Activated CD4-positive, alpha-beta T cell treated with anti-CD3 and anti-CD28 coated beads for 48 hours (primary cell): ENCODE measurements around the gene SF3B5.
"Not testable (repeated sequence)": the region's sequence is repeated elsewhere in the genome, so short reads cannot be mapped to it uniquely, and the experiment has no call there.

ENCODE experiments used
- DNase-seq: peaks from one replicate; pipeline ENCODE4 v3.0.0-alpha.2; 2020

SF3B5 gene

DNA sequence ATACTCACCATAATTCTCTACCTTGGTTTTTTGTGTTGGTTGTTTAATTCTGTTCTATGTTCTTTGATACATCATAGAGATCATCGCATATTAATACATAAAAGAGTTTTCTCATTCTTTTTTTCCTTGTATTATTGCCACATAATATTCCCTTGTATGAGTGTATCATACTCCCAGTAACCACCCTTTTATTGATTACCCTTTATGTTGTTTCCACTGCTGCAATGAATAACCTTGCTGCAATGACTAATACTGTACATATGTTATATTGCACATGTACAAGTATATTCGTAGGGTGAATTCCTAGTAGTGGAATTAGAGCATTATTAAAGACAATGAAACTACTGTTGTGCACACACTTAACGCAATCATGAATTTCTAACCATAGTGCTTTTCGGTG lies 9.1 kb upstream of the SF3B5 start:
- DNase-seq: no peak

DNA sequence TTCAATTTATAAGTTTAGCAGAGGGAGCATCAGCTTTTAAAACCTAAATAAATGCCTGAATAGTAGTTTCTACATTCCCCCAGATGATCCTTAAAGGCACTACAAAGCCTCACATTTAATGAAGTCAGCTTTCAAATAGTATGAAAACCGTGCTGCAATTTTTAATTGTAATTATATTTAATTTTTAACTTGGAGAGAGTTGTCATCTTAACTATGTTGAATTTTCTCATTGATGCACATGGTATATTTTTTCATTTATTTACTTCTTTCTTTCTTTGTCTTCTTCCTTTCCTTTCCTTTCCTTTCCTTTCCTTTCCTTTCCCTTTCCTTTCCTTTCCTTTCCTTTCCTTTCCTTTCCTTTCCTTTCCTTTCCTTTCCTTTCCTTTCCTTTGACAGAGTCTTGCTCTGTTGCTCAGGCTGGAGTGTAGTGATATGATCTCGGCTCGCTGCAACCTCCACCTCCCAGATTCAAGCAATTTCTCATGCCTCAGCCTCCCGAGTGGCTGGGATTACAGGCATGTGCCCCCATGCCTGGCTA lies 7.7 kb upstream of the SF3B5 start:
- no peak for DNase-seq

DNA sequence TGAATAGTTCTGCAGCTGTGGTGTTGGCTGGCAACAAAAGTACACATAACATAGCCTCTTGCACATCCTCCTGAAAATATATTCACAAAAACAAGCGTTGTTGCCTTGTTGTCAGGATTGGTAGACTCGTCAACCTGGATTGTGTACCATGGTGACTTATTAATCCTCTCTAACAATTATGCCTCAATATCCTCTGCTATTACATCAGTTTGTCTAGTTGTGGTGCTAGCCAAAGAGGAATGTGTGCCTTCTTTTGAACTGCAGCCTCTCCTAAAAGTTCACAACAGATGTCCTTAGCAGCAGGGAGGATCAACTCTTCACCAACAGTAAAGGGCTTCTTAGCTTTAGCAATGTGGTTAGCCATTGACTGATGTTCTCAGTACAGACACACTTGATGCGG lies 3.6 kb upstream of the SF3B5 start:
- no peak for DNase-seq

DNA sequence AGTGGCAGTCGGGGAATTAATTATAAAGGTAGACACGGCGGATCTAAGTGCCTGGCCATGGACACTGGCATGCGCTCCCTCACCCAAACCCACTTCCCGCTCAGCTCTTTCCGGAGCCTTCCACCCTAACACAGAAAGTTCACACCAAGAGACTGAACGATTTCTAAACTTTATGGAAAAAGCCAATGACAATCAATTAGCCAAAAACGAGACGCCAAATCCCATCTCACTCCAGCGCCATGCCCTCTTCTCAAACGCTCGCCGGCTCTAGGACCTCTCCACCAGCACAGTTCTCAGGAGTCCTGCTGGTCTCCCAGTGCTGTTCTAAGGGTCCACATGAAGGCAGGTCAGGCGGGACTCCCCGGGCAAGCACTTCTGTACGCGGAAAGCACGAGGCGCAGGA lies 641 bp downstream of the SF3B5 start:
- DNase-seq: peak; percentile 7

DNA sequence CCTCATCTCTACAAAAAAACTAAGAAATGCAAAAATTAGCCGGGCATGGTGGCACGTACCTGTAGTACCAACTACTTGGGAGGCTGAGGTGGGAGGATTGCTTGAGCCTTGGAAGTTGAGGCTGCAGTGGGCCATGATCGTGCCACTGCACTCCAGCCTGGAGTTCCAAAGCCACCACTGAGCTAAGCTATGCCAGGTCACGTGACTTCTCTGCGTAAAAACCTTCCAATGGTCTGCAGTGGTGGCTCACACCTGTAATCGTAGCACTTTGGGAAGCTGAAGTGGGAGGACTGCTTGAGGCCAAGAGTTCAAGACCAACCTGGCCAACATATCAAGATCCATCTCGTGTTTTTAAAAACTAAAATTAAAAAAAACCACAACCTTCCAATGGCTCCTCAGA lies 1.7 kb downstream of the SF3B5 start:
- DNase-seq: no peak

DNA sequence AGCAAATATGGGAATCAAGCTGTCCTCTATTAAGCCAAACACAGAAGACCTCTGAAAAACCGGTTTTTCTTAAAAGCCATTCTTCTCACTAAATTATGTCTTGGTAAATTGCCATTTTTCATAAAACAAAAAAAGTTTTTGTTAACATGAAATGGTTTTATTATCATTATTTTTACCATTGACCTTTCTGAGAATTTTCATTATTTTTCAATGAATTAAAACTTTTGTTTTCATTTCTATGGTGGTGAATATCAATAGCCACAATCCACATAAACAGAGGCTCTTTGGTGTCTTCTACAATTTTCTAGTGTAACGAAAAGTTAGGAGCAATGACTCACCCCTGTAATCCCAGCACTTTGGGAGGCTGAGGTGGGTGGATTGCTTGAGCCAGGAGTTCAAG lies 2.1 kb downstream of the SF3B5 start:
- DNase-seq: no peak

DNA sequence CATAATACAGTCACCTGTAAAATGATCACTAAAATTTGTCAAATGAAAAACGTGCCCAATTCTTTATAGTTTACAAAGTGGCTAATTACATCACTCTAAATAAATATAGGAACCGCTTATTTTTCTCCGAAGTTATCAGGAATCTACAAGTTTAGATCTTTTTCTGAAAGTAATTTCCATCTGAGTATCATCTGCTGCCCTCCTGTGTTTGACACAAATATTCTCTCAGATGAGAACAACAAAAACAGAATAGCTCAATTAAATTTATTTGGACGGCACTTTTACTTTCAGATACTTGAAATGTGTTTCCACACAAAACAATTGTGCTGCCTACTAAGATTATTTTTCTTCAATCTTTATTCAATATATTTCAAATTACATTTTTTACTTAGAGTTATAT lies 5.0 kb downstream of the SF3B5 start:
- no peak for DNase-seq

DNA sequence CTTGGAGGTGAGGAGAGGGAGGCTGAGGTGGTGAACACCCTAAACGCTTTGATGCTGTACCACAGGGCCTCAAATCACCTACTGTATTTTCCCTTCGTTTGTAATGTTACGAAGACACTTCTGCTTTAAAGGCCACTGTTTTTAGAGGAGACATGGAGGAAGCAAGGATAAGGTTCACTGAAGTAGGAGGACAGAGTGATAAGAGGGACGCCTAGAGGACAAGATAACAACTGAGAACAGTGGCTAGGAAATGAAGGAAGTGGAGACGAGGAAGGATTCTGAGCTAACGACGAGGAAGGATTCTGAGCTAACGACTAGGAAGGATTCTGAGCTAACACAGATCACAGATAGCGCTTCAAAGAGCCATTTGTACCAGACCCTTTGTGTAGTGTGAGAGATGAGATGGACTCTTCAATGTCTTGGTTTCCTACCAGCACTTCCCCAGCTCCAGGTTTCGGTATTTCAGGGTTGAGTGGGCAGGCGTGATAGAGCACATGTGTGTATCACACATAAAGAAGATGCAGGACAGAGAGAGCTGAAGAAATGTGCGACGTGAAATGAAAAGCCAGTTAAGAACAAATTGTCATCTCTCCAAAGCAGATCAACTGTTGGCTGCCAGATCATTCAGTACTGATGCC lies 7.5 kb downstream of the SF3B5 start:
- DNase-seq: no peak

DNA sequence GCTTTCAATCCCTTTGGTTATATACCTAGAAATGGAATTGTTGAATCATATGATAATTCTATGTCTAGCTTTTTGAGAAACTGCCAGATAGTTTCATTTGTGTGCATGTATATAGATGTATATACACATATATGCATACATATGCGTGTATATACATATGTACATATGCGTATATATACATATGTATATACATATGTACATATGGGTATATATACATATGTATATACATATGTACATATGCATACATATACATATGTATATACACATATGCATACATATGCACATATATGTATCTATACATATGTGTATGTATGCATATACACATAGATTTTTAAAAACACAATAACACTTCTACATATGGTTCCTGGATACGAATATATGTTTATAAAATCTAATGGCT lies 8.4 kb downstream of the SF3B5 start:
- no peak for DNase-seq

DNA sequence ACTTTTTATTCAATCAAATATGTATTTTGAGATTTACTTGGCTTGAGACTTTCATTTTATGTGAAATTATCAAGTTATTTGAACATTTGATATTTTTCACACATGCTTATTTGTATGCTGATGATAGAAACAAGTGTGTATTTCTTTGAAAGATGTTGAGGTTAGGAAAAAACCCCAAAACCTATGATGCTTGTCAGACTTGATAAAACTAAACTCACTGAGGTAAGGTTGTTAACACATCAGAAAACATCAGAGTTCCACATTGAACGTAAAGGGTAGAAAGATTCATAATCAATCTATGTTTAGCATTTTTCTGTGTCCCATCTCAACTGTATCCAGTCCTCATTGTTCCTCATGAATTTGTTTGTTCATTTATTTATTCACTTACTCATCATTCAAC lies 12.2 kb downstream of the SF3B5 start:
- no peak for DNase-seq

DNA sequence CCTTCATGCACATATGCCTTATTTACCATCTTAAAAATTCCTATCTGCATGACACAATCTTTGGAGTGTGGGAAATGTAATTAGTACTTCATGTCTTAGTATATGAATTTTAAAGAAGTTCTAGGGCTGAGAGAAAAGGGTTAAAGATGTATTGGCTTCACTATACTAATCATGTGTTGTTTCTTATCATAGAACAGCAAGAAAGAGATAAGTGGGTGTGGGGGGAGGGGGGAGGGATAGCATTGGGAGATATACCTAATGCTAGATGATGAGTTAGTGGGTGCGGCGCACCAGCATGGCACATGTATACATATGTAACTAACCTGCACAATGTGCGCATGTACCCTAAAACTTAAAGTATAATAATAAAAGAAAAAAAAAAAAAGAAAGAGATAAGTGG lies 13.0 kb downstream of the SF3B5 start:
- not testable (repeated sequence) for DNase-seq

DNA sequence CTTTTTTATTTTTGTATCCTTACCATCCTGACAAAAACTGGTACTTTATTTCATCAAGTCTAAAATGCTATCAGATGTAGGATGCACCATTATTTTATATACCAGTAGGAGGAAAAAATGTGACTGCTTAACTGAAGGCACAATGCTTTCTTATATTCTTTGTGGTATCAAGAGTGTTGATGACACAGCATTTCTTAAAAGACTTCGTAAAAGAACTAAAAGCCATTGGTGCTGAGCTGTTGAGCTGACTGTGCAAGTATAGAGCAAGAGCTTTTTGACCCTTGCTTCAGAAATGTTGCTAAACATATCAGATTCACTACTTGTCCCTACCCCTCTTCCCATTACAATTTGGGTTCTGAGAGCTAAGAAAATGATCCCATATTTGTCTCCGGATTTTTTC lies 17.5 kb downstream of the SF3B5 start:
- DNase-seq: no peak

DNA sequence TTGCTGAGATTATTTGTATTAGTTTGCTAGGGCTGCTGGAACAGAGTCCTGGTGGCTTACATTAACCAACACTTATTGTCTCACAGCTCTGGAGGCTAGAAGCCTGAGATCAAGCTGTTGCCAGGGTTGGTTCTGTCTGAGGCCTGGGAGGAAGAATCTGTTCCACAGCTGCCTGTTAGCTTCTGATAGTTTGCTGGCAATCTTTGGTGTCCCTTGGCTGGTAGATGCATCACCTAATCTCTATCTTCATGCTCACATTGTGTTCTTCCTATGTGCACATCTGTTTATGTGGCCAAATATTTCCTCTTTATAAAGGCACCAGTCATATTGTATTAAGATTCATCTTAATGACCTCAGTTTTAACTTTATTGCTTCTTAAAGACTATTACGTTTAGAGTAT lies 19.5 kb downstream of the SF3B5 start:
- DNase-seq: no peak

DNA sequence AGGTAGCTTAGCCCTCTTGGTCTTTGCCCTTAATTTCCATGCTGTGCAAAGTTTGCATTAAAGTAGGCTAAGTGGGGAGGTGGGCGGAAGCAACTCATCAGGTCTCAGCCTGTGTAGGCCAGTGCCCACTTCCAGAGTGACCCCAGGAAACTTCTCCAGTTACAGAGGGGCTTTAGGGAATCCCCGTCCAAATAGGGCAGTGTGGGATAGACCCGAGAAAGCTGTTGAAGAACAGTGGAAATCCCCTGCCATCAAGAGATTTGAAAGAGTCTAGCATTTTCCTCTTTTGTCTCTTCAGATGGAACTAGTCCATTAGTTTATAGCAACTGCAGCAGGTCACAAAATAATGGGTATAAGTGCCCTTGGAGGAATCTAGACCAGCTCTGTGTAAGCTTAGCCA lies 20.2 kb downstream of the SF3B5 start:
- no peak for DNase-seq

DNA sequence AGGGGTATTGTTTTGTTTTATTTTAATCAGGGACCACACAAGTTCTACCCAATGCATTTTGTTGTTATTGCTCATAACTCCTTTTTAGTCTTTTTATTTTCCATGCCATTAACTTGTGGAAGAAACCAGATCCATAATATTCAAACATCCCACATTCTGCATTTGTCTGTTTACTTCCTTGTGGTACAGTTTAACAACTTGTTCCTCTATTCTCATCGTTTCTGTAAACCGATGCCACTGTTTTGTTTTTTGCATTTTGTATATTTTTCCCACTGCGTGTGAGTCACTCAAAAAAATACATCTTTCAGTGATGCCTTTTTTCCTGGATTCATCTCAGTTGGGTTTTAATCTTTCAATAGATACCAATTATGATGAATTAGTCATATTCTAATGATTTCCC lies 22.3 kb downstream of the SF3B5 start:
- DNase-seq: no peak

DNA sequence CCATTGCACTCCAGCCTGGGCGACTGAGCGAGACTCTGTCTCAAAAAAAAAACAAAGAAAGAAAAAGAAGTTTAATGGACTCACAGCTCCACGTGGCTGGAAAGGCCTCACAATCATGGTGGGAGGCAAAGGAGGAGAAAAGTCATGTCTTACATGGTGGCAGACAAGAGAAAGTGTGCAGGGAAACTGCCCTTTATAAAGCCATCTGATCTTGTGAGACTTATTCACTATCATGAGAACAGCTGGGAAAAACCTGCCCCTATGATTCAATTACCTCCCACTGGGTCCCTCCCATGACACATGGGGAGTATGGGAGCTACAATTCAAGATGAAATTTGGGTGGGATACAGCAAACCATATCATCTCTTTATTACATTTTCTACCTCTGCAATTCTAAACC lies 25.9 kb downstream of the SF3B5 start:
- no peak for DNase-seq

DNA sequence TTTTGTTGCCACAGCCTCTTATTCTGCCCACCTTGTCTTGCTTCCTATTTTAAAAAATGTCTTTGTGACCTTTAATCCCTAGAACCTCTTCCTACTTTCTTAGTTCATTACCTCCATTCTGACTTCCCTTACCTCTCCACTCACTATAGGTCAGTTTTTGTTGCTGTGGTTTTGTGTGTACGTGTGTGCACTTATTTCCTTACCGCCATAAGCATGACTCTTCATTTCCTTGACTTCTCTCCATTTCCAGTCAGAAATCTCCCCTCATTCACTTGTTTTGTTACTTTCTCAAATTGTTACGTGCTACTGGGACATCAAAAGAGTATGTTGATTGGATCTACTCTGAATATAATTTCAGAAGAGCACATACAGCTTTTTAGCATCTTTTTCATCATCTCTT lies 26.6 kb downstream of the SF3B5 start:
- DNase-seq: no peak

DNA sequence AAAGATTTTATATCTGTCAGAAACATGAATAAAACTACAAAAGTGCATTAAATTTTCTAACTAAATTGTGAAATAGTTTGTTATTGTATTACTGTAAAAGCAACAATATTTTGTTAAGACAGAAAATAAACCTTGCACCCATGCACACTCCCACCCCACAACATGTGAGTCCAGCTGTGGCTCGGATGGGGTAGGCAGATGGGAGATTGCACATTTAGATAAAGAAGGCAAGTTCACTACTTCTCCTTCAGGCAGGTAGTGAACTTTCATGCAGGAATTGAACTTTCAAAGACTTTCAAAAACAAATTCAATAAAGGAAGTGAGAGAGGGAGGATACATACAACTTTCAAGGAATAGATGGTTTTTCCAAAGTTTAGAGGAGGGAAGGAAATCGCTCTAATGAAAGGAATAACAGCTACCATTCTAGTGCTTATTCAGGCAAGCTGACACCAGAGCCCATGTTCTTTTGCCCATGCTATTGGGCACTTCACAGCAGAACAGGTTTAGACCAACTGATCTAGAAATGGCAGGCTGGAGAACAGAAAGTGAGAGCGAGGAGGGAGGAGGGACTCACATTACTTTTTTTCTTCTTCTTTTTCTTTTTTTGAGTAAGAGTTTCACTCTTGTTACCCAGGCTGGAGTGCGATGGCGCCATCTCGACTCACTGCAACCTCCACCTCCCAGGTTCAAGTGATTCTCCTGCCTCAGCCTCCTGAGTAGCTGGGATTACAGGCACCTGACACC lies 28.5 kb downstream of the SF3B5 start:
- peak; percentile 65 for DNase-seq

DNA sequence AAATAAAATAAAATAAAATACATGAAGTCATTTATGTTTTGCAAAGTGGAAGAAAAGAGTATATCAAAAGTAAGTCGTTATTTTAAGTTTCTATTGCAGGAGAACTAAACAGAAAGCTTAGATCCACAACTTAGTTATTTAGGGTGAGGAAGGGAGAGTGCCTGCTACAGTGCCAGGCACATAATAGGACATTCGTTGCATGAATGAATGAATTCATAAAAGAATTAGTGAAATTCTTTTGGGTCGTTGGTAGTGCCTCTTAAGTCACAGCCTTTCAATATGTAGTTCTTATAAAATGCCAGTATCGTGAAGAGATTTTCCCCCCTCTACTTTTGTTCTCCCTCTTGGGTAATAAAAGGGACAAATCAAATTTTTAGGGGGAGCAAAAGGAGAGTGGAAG lies 29.1 kb downstream of the SF3B5 start:
- no peak for DNase-seq

DNA sequence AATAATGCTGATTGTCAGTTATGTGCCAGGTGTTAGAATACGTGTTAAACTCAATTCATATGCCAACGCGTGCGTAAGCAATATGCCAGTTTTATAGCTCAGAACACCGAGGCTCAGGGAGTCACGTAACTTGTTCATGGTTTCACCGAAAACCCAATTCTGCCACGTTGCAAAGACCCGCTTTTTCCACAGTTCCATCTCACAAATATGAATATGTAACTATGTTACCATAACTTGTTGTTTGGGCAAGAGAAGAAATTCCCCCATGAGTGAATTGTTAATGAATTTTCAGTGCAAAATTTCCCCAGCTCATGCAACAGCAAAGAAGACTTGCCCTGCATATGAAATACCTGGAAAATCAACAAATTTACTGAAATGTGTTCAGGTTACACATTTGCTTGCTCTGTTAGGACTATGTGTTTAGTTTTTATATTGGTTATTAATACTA lies 30.1 kb downstream of the SF3B5 start:
- peak; percentile 20 for DNase-seq

DNA sequence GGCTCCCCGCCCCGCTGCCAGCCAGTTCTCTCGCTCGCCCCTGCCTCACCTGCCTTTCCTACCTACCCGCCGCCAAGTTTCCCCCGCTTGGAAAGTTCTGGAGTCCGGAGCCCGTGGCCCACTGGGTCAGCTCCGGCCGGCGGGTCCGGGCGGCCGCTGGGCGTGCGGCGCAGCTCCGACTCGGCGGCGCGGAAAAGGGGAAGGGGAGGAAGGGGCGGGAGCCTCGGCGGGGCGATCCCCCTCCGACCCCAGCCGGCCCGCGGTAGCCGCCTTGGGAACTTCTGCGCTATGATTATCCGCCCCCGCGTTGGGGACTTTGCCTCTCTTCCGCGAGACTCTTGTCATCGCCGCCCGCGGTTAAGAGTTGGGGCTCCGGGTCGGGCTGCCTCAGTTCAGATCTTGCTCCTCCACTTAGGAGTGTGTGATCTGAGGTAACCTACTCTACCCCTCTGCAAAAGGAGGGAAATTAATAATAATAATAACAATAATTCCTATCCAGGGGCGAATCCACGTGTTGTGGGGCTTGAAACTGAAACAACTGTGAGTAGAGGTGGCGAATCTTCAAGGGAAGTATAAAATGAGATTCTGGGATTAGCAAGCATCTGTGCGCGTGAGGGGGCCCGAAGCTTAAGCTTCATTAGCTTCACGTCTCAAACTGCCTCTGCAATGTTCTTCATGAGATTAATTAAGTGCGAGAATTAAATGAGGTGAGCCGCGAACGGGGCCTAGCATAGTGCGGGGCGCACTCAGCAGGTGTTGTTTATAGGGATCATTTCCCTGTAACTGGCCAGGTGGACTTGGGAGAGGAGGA lies 30.8 kb downstream of the SF3B5 start:
- DNase-seq: peak; percentile 84

DNA sequence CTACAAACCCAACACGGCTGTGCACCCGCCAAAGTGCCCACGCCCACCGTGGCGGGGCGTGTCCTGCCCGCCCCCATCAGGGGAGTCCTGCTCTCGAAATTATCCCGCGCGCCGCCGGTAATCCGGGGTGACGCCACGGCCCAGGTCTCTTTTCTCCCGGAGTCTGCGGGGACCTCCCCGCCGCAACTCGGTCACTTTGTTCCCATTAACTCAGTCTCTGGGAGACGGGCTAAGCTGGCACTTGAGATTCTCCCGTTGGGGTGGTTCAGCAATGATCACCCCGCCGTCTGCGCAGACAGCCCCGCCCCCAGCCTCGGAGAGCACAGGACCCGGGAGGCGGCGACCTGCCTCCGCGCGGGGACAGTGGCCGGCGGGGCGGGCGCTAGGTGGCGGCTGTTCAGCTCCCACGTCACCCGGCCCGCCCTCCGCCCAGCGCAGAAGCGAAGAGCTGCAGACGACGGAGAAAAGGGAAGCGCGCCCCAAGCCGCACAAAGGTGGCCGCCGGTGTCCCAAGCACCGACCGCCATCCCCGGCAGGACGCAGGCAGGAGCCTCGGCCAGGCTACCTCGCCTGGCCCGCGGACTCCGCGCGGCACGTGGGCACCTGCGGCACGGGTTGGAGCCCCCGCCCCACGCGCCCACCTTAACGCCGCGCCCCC lies 31.5 kb downstream of the SF3B5 start:
- DNase-seq: peak; percentile 92

DNA sequence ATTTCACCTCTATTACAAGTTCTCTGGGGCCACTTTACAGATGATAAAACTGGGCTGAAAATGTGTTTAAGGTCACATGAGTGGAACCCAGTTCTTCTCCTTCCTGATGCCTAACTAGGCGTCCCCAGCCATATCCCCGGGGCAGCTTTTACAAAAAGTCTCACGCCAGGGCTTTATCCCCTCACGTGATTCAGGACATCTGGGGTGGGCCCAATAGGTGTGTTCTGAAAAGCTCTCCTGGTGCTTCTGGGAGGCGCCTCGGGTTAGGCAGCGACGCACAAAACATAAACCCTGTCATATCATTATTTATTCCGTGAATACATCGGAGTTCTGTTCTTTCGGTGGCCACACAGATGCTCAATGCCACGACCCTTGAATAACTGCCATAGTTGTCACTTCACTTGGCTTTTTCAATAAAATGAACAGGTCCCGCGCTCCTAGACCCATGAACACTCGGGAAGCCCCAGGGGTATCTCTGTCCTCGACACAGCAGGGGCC lies 32.1 kb downstream of the SF3B5 start:
- DNase-seq: peak; percentile 11
